Measurements from ENCODE around the gene MAD1L1.

- TF ChIP-seq CTCF (IDR thresholded peaks at IDR 0.05; ENCODE audit: low read depth, low read length, missing input control) (no peak), GABPA (IDR thresholded peaks at IDR 0.05 in 1 of 2, conservative IDR thresholded peaks at IDR 0.05 in 1 of 2) (no peak), HNF4G (IDR thresholded peaks at IDR 0.05) (no peak), MAX (IDR thresholded peaks at IDR 0.05) (no peak), REST (IDR thresholded peaks at IDR 0.05) (no peak), TAF1 (conservative IDR thresholded peaks at IDR 0.05) (no peak), RXRA (IDR thresholded peaks at IDR 0.05) (no peak)
These were observed 60.9 kb downstream of the MAD1L1 start for GRCh38 chr7:2171855-2172254.
